ENCODE results near the gene MAPK10. TPM values are rescaled to one million over a fixed set of nuclear protein-coding genes. Genes with fewer than 3 reads are reported as not detected.

MAPK10 gene
- total RNA-seq, 4 donors from 2014 or later: 2.0 to 16.8 (median 4.1) TPM

GRCh38 chr4:86114563-86114962, 245.3 kb downstream of the MAPK10 start:
- no peak for TF ChIP-seq POLR2A (IDR thresholded peaks at IDR 0.05)
- no peak for TF ChIP-seq EP300 (IDR thresholded peaks at IDR 0.05)
- TF ChIP-seq, protein P1, sequence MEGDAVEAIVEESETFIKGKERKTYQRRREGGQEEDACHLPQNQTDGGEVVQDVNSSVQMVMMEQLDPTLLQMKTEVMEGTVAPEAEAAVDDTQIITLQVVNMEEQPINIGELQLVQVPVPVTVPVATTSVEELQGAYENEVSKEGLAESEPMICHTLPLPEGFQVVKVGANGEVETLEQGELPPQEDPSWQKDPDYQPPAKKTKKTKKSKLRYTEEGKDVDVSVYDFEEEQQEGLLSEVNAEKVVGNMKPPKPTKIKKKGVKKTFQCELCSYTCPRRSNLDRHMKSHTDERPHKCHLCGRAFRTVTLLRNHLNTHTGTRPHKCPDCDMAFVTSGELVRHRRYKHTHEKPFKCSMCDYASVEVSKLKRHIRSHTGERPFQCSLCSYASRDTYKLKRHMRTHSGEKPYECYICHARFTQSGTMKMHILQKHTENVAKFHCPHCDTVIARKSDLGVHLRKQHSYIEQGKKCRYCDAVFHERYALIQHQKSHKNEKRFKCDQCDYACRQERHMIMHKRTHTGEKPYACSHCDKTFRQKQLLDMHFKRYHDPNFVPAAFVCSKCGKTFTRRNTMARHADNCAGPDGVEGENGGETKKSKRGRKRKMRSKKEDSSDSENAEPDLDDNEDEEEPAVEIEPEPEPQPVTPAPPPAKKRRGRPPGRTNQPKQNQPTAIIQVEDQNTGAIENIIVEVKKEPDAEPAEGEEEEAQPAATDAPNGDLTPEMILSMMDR (IDR thresholded peaks at IDR 0.05): no peak
- TF ChIP-seq POLR2AphosphoS5 (IDR thresholded peaks at IDR 0.05): no peak
- H3K36me3 ChIP-seq: no peaks in the 10 kb centered on the region
- no peaks in the 10 kb centered on the region for H3K4me1 ChIP-seq
- no peak for DNase-seq (ENCODE audit: low spot score in 2 of 2)
- H3K27me3 ChIP-seq: no peaks in the 10 kb centered on the region
- WGBS: no CpG with 5 or more reads among the region's 2 CpGs
- H3K27ac ChIP-seq: no peak overlapping the region
- no peaks in the 10 kb centered on the region for H3K9me3 ChIP-seq
- no peak overlapping the region for H3K4me3 ChIP-seq

DNA sequence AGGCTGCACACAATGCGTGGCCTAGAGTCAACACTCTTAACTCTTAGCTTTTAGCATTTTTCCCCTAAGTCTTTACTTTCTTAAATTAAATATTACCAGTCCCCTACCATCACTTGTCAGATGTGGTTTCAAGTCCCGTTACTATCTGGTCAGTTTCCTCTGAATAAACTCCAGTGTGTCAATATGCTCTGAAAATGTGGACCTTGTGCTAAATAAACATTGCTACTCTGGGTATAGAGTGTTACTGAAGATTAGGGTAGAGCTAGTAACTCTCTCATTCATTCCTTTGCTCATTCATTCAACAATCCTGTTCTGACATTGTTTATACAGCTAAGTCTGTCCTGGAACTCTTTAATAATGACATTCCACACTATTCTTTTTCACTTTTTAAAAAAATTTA, 251.0 kb downstream of the MAPK10 start:
- no peaks in the 10 kb centered on the region for H3K9me3 ChIP-seq
- no peak overlapping the region for H3K4me3 ChIP-seq
- no peak for TF ChIP-seq POLR2AphosphoS5 (IDR thresholded peaks at IDR 0.05)
- TF ChIP-seq POLR2A (IDR thresholded peaks at IDR 0.05): no peak
- WGBS: 80% methylated on average over 2 of the region's 2 CpGs
- no peaks in the 10 kb centered on the region for H3K36me3 ChIP-seq
- no peak overlapping the region for H3K27ac ChIP-seq
- DNase-seq (ENCODE audit: low spot score in 2 of 2): no peak
- H3K27me3 ChIP-seq: no peaks in the 10 kb centered on the region
- H3K4me1 ChIP-seq: no peaks in the 10 kb centered on the region

DNA sequence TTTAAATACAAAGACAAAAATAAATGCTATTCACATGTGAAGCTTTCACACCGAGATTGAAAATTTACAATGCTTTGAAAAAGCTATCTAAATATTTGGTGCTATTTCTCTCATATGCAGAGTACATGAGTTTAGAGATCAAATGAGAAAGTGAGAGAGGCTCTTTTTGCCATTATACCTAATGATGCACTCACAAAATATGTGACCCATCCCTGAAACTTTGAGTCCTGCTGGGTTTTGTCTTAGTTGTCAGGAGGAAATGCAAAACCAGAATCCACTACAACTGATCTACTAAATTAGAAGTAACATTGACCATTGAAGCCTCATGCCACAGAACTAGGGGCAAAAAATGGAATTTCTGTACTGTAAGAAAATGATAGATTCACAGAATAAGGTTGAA, 251.7 kb downstream of the MAPK10 start:
- no peaks in the 10 kb centered on the region for H3K36me3 ChIP-seq
- H3K9me3 ChIP-seq: no peaks in the 10 kb centered on the region
- no peak for DNase-seq (ENCODE audit: low spot score in 2 of 2)
- H3K27me3 ChIP-seq: no peaks in the 10 kb centered on the region
- no peak overlapping the region for H3K27ac ChIP-seq
- no peak overlapping the region for H3K4me3 ChIP-seq
- 58% methylated on average over 1 of the region's 1 CpG for WGBS
- TF ChIP-seq POLR2A (IDR thresholded peaks at IDR 0.05) (no peak), POLR2AphosphoS5 (IDR thresholded peaks at IDR 0.05) (no peak), EP300 (IDR thresholded peaks at IDR 0.05) (no peak)
- TF ChIP-seq, protein P1 (IDR thresholded peaks at IDR 0.05): no peak
- H3K4me1 ChIP-seq: no peaks in the 10 kb centered on the region

GRCh38 chr4:86107112-86107511, 252.7 kb downstream of the MAPK10 start:
- H3K27ac ChIP-seq: no peak overlapping the region
- H3K27me3 ChIP-seq: no peaks in the 10 kb centered on the region
- H3K9me3 ChIP-seq: no peaks in the 10 kb centered on the region
- H3K36me3 ChIP-seq: no peaks in the 10 kb centered on the region
- no peaks in the 10 kb centered on the region for H3K4me1 ChIP-seq
- H3K4me3 ChIP-seq: no peak overlapping the region
- no peak for TF ChIP-seq POLR2AphosphoS5 (IDR thresholded peaks at IDR 0.05)
- TF ChIP-seq, protein P1 (IDR thresholded peaks at IDR 0.05): no peak
- no peak for TF ChIP-seq POLR2A (IDR thresholded peaks at IDR 0.05)
- TF ChIP-seq EP300 (IDR thresholded peaks at IDR 0.05): no peak
- no peak for DNase-seq (ENCODE audit: low spot score in 2 of 2)
- 74% methylated on average over 6 of the region's 6 CpGs for WGBS

DNA sequence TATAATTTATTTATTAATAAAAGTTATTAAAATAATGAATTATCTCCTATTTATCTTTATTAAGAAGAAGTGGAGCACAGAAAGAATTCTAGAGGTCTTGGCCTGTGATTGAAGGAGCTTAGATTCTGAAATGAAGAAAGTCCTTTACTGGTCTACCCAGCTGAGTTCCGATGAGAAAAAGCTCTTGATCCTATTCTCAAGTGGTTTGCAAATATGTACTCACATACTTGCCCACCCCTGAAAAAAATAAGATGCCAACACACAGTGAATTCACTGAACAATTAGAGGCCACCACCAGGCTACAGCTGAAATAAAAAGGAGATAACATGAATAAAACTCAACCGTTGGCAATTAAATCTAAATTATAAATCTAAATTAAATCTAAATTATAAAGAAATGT, 253.4 kb downstream of the MAPK10 start:
- no peak for DNase-seq (ENCODE audit: low spot score in 2 of 2)
- Histone ChIP-seq H3K4me3 (no peak overlapping the region), H3K9me3 (no peaks in the 10 kb centered on the region), H3K36me3 (no peaks in the 10 kb centered on the region), H3K27me3 (no peaks in the 10 kb centered on the region), H3K4me1 (no peaks in the 10 kb centered on the region), H3K27ac (no peak overlapping the region)
- TF ChIP-seq POLR2AphosphoS5 (IDR thresholded peaks at IDR 0.05) (no peak), POLR2A (IDR thresholded peaks at IDR 0.05) (no peak), EP300 (IDR thresholded peaks at IDR 0.05) (no peak)
- TF ChIP-seq, protein P1 (IDR thresholded peaks at IDR 0.05): no peak
- 87% methylated on average over 2 of the region's 2 CpGs for WGBS

DNA sequence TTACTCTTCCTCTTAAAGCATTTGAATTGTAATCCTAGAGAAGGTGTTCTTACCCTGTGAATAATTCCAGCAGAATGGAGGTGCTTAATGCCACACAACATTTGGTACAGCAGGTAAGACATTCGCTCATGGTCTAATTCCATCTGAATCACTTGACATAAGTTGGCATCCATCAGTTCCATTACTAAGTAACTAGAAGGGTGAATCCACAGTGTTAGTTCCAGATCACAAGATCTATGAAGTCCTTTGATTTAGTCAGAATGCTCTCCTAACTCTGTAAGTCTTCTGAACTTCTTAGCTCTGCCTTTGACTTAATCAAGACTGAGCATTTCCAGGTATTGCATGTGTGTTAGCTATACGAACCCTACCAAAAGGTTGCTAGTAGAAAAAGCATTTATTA, 258.0 kb downstream of the MAPK10 start:
- Histone ChIP-seq H3K4me3 (no peak overlapping the region), H3K36me3 (no peaks in the 10 kb centered on the region), H3K9me3 (no peaks in the 10 kb centered on the region), H3K27ac (no peak overlapping the region), H3K27me3 (no peaks in the 10 kb centered on the region), H3K4me1 (no peaks in the 10 kb centered on the region)
- DNase-seq (ENCODE audit: low spot score in 2 of 2): no peak
- WGBS: 92% methylated on average over 2 of the region's 2 CpGs
- TF ChIP-seq EP300 (IDR thresholded peaks at IDR 0.05) (no peak), POLR2AphosphoS5 (IDR thresholded peaks at IDR 0.05) (no peak), POLR2A (IDR thresholded peaks at IDR 0.05) (no peak)
- TF ChIP-seq, protein P1 (IDR thresholded peaks at IDR 0.05): no peak
